Immature natural killer cell (primary cell): ENCODE data around the gene CARS1. TPM values are rescaled to one million over a fixed set of nuclear protein-coding genes. Genes with fewer than 3 reads are reported as not detected.
"Not testable (repeated sequence)": the region's sequence is repeated elsewhere in the genome, so short reads cannot be mapped to it uniquely, and the experiment has no call there.

Experiments
- DNase-seq, 3 donors: peaks; one replicate each; pipeline ENCODE4 v3.0.0; 2022; ENCODE audit warnings: mixed read lengths in 1 of 3
- H3K27ac Mint-ChIP-seq, 6 donors: one replicate each; pipeline ENCODE4 v1.8.0; 2020; ENCODE audit warnings: mixed read lengths in 6 of 6, mild to moderate bottlenecking in 5 of 6, inconsistent platforms in 4 of 6, moderate library complexity in 3 of 6
- H3K27me3 Mint-ChIP-seq, 3 donors: one replicate each; pipeline ENCODE4 v1.8.0; 2020 to 2021; ENCODE audit warnings: low read depth in 3 of 3, mild to moderate bottlenecking in 3 of 3, mixed read lengths in 3 of 3, moderate library complexity in 3 of 3, inconsistent platforms in 1 of 3
- H3K36me3 Mint-ChIP-seq, 3 donors: one replicate each; pipeline ENCODE4 v1.8.0; 2020; ENCODE audit warnings: mixed read lengths in 3 of 3, inconsistent platforms in 2 of 3, mild to moderate bottlenecking in 2 of 3
- H3K4me1 Mint-ChIP-seq, 2 donors: one replicate each; pipeline ENCODE4 v1.8.0; 2020; ENCODE audit warnings: inconsistent platforms in 2 of 2, mild to moderate bottlenecking in 2 of 2, mixed read lengths in 2 of 2, moderate library complexity in 1 of 2
- H3K4me3 Mint-ChIP-seq, 5 donors: one replicate each; pipeline ENCODE4 v1.8.0; 2020; ENCODE audit warnings: mild to moderate bottlenecking in 5 of 5, mixed read lengths in 5 of 5, inconsistent platforms in 3 of 5, moderate library complexity in 3 of 5
- H3K9me3 Mint-ChIP-seq, 6 donors: one replicate each; pipeline ENCODE4 v1.8.0; 2020; ENCODE audit warnings: mild to moderate bottlenecking in 6 of 6, mixed read lengths in 6 of 6, inconsistent platforms in 4 of 6, moderate library complexity in 3 of 6
- polyA plus RNA-seq, 3 donors: library from polyadenylated mRNA; unstranded; fragments of 300-500 nt; fragmentation: Illumina TruSeq; gene quantifications; one replicate each; pipeline ENCODE4 v1.2.3, GENCODE V29; 2021

Gene CARS1
- polyA plus RNA-seq, 3 donors from 2014 or later, result 32.6 to 48.9 (median 44.2) TPM

GRCh38 chr11:3063876-3064275 is 6.7 kb upstream of the CARS1 start:
- H3K4me1 Mint-ChIP-seq, DNase-seq, H3K9me3 Mint-ChIP-seq, H3K4me3 Mint-ChIP-seq, H3K27me3 Mint-ChIP-seq, H3K36me3 Mint-ChIP-seq: not testable (repeated sequence)
- H3K27ac Mint-ChIP-seq, result peak overlapping the region in 1 of 6 donors; percentile 18

DNA sequence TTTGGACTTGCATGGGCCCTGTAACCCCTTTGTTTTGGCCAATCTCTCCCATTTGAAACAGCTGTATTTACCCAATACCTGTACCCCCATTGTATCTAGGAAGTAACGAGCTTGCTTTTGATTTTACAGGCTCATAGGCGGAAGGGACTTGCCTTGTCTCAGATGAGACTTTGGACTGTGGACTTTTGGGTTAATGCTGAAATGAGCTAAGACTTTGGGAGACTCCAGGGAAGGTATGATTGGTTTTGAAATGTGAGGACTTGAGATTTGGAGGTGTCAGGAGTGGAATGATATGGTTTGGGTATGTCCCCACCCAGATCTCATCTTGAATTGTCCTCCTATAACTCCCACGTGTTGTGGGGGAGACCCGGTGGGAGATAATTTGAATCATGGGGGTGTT is 6.2 kb upstream of the CARS1 start:
- H3K27me3 Mint-ChIP-seq, H3K4me3 Mint-ChIP-seq, H3K27ac Mint-ChIP-seq, DNase-seq, H3K9me3 Mint-ChIP-seq, H3K36me3 Mint-ChIP-seq, H3K4me1 Mint-ChIP-seq: not testable (repeated sequence)

DNA sequence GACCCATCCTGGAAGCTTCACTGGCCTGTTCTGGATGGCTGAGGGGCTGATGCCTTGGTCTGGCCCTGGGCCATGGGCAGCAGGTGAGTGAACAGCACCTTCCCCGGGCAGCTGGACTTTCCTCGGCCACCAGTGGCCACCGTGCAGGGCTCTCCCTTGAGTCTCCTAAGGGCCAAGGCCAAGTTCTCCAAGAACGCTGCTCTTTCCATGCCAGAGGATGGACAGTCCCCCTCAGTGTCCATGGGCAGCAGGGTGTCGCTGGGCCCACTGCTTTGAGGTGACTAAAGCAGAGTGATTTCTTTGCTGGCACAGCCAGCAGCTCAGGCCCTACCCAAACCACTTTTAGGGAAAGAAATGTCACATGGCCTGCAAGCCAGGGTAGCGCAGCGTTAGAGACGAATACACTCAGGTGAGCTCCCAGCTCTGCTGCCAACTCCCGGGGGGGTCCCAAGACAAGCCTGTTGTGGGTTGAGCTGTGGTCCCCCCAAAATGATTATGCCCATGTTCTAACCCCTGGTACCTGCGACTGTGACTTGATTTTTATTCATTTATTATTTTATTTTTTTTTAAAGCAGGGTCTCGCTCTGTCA is 3.3 kb upstream of the CARS1 start:
- H3K4me1 Mint-ChIP-seq, result peaks cover 14 to 18% of the 10 kb centered on the region in 2 donors
- H3K27me3 Mint-ChIP-seq, result peaks cover 4 to 6% (median 5%) of the 10 kb centered on the region in 3 donors
- no peak overlapping the region for H3K4me3 Mint-ChIP-seq
- no peaks in the 10 kb centered on the region for H3K36me3 Mint-ChIP-seq
- DNase-seq, result no peak
- no peak overlapping the region for H3K27ac Mint-ChIP-seq
- H3K9me3 Mint-ChIP-seq, result no peaks in the 10 kb centered on the region

- H3K4me1 Mint-ChIP-seq, result peaks cover 25 to 33% of the 10 kb centered on the region in 2 donors
- no peaks in the 10 kb centered on the region for H3K9me3 Mint-ChIP-seq
- H3K36me3 Mint-ChIP-seq, result peaks cover 0 to 9% (median 0%) of the 10 kb centered on the region in 3 donors
- peaks cover 2 to 5% (median 5%) of the 10 kb centered on the region in 3 donors for H3K27me3 Mint-ChIP-seq
- no peak overlapping the region for H3K27ac Mint-ChIP-seq
- DNase-seq, result no peak
- H3K4me3 Mint-ChIP-seq, result peak overlapping the region in 4 of 5 donors; percentile 18 to 65 (median 42)
These were observed 1.8 kb upstream of the CARS1 start for GRCh38 chr11:3058753-3059664.

- Mint-ChIP-seq H3K4me1 (peaks cover 37 to 49% of the 10 kb centered on the region in 2 donors), H3K9me3 (no peaks in the 10 kb centered on the region), H3K27ac (peak overlapping the region; percentile 60 to 88 (median 84)), H3K4me3 (peak overlapping the region; percentile 83 to 90 (median 84)), H3K36me3 (peaks cover 0 to 9% (median 0%) of the 10 kb centered on the region in 3 donors), H3K27me3 (peaks cover 0 to 5% (median 4%) of the 10 kb centered on the region in 3 donors)
- DNase-seq, result no peak
These were observed 741 bp downstream of the CARS1 start for GRCh38 chr11:3056296-3057068.

GRCh38 chr11:3055891-3056290 is 1.3 kb downstream of the CARS1 start:
- peaks cover 39 to 55% of the 10 kb centered on the region in 2 donors for H3K4me1 Mint-ChIP-seq
- H3K27ac Mint-ChIP-seq, result peak overlapping the region in 5 of 6 donors; percentile 60 to 87 (median 78)
- DNase-seq, result no peak
- H3K4me3 Mint-ChIP-seq, result peak overlapping the region; percentile 77 to 90 (median 83)
- no peaks in the 10 kb centered on the region for H3K9me3 Mint-ChIP-seq
- H3K27me3 Mint-ChIP-seq, result peaks cover 0 to 4% (median 2%) of the 10 kb centered on the region in 3 donors
- H3K36me3 Mint-ChIP-seq, result peaks cover 0 to 9% (median 0%) of the 10 kb centered on the region in 3 donors

DNA sequence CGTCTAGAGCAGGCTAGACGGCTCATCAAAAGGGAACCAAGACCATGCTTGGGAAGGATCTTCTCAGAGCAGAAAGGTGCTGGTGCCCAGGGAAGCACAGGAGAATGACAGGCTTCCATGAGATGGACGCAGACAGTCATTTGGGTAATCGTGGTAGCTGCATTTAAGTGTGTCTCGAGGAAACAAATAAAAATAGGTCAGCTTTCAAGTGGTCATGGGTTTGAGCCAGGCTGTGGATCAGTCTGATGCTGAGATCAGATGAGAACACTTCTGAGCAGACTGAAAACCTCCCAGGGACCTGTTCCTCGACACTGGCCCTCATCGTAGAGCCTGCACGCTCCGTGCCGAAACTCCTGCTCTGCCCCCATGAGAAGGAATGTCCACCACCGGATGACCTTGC is 4.7 kb downstream of the CARS1 start:
- Mint-ChIP-seq H3K9me3 (no peaks in the 10 kb centered on the region), H3K36me3 (peaks cover 0 to 9% (median 0%) of the 10 kb centered on the region in 3 donors), H3K4me1 (peaks cover 48 to 57% of the 10 kb centered on the region in 2 donors), H3K27me3 (peaks cover 0 to 2% (median 2%) of the 10 kb centered on the region in 3 donors), H3K4me3 (no peak overlapping the region), H3K27ac (peak overlapping the region in 2 of 6 donors; percentile 14 to 25)
- DNase-seq, result no peak

DNA sequence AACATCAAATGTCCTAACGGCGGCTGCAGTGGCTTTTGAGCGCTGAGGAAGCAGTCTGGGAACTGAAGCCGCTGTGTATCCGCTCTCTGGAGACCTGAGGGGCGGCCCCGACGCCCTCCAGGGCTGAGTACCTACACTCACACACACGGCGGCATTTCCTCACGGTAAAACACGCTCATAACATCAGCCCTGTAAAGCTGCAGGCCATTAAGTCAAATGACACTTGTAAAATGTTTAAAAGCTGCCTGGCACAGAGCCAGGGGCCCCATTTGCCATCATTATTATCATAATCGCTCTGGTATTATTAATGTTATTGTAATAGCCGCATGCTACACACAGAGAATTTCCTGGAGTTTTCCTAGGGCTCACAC is 5.1 kb downstream of the CARS1 start:
- Mint-ChIP-seq H3K9me3 (no peaks in the 10 kb centered on the region), H3K36me3 (peaks cover 0 to 11% (median 0%) of the 10 kb centered on the region in 3 donors), H3K4me3 (no peak overlapping the region), H3K27ac (no peak overlapping the region), H3K4me1 (peaks cover 44 to 53% of the 10 kb centered on the region in 2 donors), H3K27me3 (peaks cover 0 to 2% (median 2%) of the 10 kb centered on the region in 3 donors)
- no peak for DNase-seq

- Mint-ChIP-seq H3K4me3 (no peak overlapping the region), H3K4me1 (peaks cover 43 to 52% of the 10 kb centered on the region in 2 donors), H3K36me3 (peaks cover 0 to 11% (median 0%) of the 10 kb centered on the region in 3 donors), H3K27ac (peak overlapping the region in 4 of 6 donors; percentile 16 to 96 (median 45)), H3K27me3 (peaks cover 0 to 2% (median 2%) of the 10 kb centered on the region in 3 donors), H3K9me3 (no peaks in the 10 kb centered on the region)
- DNase-seq, result no peak
These were observed 5.8 kb downstream of the CARS1 start for GRCh38 chr11:3051196-3052108.

DNA sequence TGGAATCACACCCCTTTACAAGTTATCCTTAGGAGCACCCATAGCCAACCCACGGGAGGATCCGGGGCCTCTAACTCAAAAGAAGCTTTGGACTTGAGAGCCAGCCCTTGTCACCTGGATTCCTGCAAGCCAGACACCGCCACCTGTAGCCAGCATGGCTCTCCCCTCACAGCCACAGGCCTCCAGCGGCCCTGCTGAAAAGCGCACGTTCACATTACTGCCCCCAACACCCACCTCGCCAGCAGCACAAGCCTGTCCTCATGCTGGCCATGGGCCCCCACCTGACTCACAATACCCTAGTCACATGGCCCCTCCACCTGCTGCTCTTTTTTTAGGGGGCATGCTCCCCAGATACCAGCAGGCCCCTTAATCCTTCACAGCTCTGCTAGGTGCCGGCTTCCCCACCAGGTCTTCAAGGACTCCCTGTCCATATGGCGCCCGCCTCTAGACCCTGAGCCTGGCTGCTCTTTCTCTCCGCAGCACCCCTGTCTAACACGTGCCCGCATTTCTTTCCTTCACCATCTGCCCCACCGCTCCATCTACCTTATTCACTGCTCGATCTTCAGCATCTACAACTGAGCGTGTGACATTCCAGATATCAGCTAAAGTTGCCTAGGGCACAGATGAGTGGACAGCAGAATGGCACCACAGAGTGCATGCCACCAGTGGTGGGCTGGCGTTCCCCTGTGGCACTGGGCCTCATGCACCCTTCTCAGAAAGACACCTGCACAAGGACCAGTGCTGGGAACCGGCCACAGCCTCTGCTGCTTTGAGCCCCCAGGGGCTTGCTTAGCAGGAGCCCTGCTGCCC is 6.6 kb downstream of the CARS1 start:
- H3K27ac Mint-ChIP-seq, result peak overlapping the region in 4 of 6 donors; percentile 36 to 98 (median 68)
- DNase-seq, result no peak
- H3K27me3 Mint-ChIP-seq, result peaks cover 0 to 2% (median 2%) of the 10 kb centered on the region in 3 donors
- no peaks in the 10 kb centered on the region for H3K9me3 Mint-ChIP-seq
- peak overlapping the region in 1 of 5 donors; percentile 84 for H3K4me3 Mint-ChIP-seq
- peaks cover 0 to 11% (median 0%) of the 10 kb centered on the region in 3 donors for H3K36me3 Mint-ChIP-seq
- peaks cover 35 to 43% of the 10 kb centered on the region in 2 donors for H3K4me1 Mint-ChIP-seq

GRCh38 chr11:3049430-3050243 is 7.6 kb downstream of the CARS1 start:
- H3K4me1 Mint-ChIP-seq, result peaks cover 29 to 36% of the 10 kb centered on the region in 2 donors
- peak in 2 of 3 donors; percentile 9 to 80 for DNase-seq
- peaks cover 0 to 10% (median 0%) of the 10 kb centered on the region in 3 donors for H3K36me3 Mint-ChIP-seq
- peak overlapping the region in 1 of 5 donors; percentile 84 for H3K4me3 Mint-ChIP-seq
- H3K9me3 Mint-ChIP-seq, result no peaks in the 10 kb centered on the region
- peaks cover 0 to 2% (median 0%) of the 10 kb centered on the region in 3 donors for H3K27me3 Mint-ChIP-seq
- peak overlapping the region in 2 of 6 donors; percentile 96 to 98 for H3K27ac Mint-ChIP-seq
